ENCODE measurements around the gene RESP18.
A peak's percentile ranks its signal among the peaks of the same experiment; 100 is the strongest.

- no peak for TF ChIP-seq POLR2AphosphoS5 (IDR thresholded peaks at IDR 0.05)
- TF ChIP-seq EZH2 (IDR thresholded peaks at IDR 0.05; ENCODE audit: borderline replicate concordance, insufficient read depth, low read length, poor library complexity, severe bottlenecking), result no peak
- peak; percentile 84 for TF ChIP-seq CTCF (IDR thresholded peaks at IDR 0.05; ENCODE audit: poor library complexity, severe bottlenecking)
- no peak for TF ChIP-seq EP300 (conservative IDR thresholded peaks at IDR 0.05; ENCODE audit: poor library complexity, severe bottlenecking)
- TF ChIP-seq SMC3 (conservative IDR thresholded peaks at IDR 0.05; ENCODE audit: poor library complexity), result peak; percentile 82
- peak; percentile 72 for TF ChIP-seq RAD21 (conservative IDR thresholded peaks at IDR 0.05)
- no peak for TF ChIP-seq MXI1 (conservative IDR thresholded peaks at IDR 0.05; ENCODE audit: poor library complexity, severe bottlenecking)
- no peak for TF ChIP-seq TAF1 (IDR thresholded peaks at IDR 0.05; ENCODE audit: low read depth)
These were observed 33.7 kb downstream of the RESP18 start for GRCh38 chr2:219298759-219299371.
